GM19372 (cell line): Measurements from ENCODE around the gene SF3B3.

Source experiments
- ATAC-seq: cut with Tn5 transposase; IDR thresholded peaks from one replicate; pipeline ENCODE4 v1.9.1; 2021; ENCODE audit warnings: mild to moderate bottlenecking, low read depth, moderate library complexity; ENCODE audit not compliant: unreplicated experiment

Gene SF3B3

GRCh38 chr16:70523743-70524398 lies at the start of gene SF3B3:
Gene SF3B3, plus strand, starts transcription at chr16:70523816. Its CDS starts 2,841 bp downstream, at chr16:70526657.
- peak; percentile 46 for ATAC-seq

DNA sequence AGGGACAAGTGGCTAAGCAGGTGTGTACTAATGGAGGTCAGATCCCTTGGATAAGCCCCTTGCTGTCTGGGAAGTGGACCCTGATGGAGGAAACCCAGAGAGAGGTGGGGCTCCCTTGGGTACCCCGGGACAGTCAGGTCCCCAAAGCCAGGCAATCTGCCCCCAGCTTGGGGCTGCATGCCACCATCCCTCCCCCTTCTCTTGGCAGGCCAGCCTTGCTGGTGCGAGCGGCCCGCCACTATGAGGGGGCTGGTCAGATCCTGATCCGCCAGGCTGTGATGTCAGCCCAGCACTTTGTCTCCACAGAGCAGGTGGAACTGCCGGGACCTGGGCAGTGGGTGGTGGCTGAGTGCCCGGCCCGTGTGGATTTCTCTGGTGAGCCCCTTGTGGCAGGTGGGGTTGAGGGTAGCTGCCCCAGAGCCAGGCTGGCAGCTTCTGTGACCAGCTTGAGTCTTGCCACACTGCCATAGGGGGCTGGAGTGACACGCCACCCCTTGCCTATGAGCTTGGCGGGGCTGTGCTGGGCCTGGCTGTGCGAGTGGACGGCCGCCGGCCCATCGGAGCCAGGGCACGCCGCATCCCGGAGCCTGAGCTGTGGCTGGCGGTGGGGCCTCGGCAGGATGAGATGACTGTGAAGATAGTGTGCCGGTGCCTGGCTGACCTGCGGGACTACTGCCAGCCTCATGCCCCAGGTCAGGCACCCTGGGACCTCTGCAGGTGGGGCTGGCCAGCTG lies 49.1 kb upstream of the SF3B3 start:
- ATAC-seq = no peak

- ATAC-seq = no peak
These were observed 48.4 kb upstream of the SF3B3 start for GRCh38 chr16:70475054-70475871.

GRCh38 chr16:70476272-70477020 lies 47.2 kb upstream of the SF3B3 start:
- ATAC-seq = peak; percentile 88

DNA sequence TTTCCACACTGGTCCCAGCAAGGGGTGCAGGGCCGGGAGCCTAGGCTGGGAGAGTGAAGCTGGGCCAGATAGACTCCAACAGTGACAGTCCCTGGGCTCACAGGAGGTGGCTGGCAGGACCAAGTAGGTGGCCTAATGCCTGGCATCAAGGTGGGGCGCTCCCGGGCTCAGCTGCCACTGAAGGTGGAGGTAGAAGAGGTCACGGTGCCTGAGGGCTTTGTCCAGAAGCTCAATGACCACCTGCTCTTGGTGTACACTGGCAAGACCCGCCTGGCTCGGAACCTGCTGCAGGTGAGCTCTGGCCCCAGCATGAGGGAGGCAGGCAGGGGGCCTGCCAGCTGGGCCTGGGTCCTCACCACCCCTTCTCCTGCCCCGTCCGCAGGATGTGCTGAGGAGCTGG lies 45.4 kb upstream of the SF3B3 start:
- ATAC-seq = no peak

GRCh38 chr16:70478912-70479341 lies 44.7 kb upstream of the SF3B3 start:
- no peak for ATAC-seq

DNA sequence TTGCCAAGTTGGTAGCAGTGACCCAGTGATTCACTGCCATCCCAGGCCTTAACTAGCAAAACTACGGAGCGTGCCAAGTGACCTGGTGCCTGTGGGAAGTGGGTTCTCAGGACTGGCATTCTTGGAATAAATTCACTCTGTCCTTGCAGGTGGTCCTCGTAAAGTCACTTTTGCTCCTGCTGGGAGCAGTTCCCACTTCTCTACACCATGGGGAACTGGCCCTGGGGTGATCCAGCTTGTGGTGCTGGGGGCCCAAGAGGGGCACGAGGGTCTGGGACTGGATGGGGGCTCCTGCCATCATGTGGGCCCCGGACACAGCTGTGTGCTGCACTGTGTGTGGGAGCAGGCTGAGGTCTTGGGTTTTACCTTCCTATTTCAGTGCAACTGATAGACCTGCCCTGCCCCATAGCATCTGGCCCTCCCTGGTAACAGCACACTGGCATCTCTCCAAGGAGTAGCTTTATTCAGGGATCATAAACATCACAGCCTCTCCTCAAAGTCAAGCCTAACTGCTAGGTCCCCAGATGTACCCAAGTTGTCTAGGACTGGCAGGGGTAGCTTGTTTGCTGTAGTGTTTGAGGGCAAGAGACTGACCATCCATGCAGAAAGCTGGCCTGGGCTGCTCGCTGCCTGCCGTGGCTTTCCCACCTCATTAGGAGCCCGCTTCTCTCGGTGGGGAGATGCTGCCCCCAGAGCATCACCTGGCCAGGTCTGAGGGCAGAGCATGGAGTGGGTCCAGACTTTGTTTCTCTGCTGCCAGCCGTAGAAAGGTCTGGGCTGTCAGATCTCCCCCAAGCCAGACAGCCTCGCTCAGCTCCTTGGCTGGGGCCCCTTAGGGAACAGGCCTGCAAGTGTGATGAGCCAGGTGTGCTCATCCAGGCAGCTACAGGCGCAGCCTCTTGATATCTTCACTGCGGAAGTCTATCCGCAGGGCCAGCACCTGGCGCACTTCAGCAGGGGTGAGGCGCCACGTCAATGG lies 43.2 kb upstream of the SF3B3 start:
- ATAC-seq = no peak

GRCh38 chr16:70481929-70482536 lies 41.6 kb upstream of the SF3B3 start:
- no peak for ATAC-seq

- no peak for ATAC-seq
These were observed 41.0 kb upstream of the SF3B3 start for GRCh38 chr16:70482624-70483023.

GRCh38 chr16:70483426-70483825 lies 40.2 kb upstream of the SF3B3 start:
- no peak for ATAC-seq

DNA sequence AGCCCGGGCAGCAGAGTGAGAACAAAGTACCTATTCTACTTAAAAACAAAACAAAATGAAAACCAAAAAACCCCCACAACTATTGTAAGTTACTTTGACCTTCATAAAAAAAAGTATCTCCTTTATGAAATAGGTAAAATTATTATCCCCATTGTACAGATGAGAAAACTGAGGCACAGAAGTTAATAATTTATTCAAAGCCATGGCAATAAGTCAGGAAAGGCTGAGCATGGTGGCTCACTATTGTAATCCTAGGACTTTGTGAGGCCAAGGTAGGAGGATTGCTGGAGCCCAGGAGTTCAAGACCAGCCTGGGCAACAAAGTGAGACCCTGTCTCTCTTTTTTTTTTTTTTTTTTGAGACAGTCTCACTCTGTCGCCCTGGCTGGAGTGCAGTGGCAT lies 38.7 kb upstream of the SF3B3 start:
- ATAC-seq = no peak

GRCh38 chr16:70490261-70490660 lies 33.4 kb upstream of the SF3B3 start:
- ATAC-seq = no peak

GRCh38 chr16:70493802-70494201 lies 29.8 kb upstream of the SF3B3 start:
- ATAC-seq = no peak

DNA sequence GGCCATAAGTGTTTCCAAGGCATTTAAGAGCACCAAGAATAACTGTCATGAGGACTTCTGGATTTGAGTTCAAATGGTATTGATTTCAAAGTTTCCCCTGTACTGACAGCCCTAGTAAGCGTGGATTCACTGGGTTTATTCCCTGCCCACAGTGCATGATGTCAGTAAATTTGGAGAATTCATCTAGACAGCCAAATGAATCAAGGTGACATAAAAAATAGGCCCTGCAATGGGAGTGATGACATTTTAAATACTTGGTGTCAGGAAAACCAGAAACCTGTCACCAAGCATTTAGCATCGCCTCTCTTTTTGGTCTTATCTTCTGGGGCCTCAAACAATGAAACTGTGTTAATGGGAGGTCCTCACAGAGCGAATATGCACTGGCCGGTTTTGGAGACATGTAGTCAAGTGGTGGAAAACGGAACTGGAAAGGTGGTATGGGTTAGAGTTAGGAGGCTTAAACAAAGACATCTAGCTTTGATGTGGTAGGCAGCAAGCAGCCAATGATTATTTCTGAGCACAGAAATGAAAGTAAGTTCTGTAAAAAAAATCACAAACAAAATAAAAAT lies 29.3 kb upstream of the SF3B3 start:
- ATAC-seq = no peak

DNA sequence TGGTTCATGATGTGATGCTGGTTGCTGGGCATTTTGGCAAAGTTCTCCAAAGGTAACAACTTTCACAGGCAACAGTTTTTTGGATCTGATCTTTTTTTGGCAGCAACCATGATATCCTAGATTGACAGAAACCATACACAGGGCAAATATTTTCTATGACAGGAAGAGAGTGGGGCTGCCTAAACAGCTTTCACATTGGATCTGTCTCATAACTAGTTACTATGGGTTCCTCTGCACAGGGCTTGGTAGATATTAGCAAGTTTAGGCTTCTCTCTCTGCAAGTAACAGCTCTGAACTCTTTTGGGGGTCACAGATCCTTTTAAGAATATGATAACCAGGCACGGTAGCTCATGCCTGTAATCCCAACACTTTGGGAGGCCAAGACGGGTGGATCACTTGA lies 28.8 kb upstream of the SF3B3 start:
- no peak for ATAC-seq

GRCh38 chr16:70495425-70496182 lies 28.0 kb upstream of the SF3B3 start:
- ATAC-seq = no peak

- ATAC-seq = no peak
These were observed 27.1 kb upstream of the SF3B3 start for GRCh38 chr16:70496513-70496912.

GRCh38 chr16:70508752-70509151 lies 14.9 kb upstream of the SF3B3 start:
- no peak for ATAC-seq
